IMR-90 (cell line): ENCODE data around the gene OPN4. TPM values are rescaled to one million over a fixed set of nuclear protein-coding genes. Genes with fewer than 3 reads are reported as not detected.

Experiments used
- ATAC-seq: fragments of 200-7000 bp; cut with Tn5 transposase; 2 replicates; pipeline ENCODE4 v1.9.1; 2020; ENCODE audit warnings: low read depth, mild to moderate bottlenecking, moderate library complexity
- BruUV-seq: library from RNA; stranded (reverse); fragments of 400-500 nt; replicated peaks from 2 replicates; lab custom pipeline; 2021; lab: Mats Ljungman, UMichigan
- CTCF ChIA-PET: fragments of 300-600 bp; formaldehyde crosslinking; extraction: SDS; loops from one replicate; lab custom pipeline; 2021; ENCODE audit warnings: antibody characterized with exemption; lab: Yijun Ruan, JAX
- POLR2A ChIA-PET: fragments of 300-600 bp; sonication (Branson Sonifier 250); formaldehyde crosslinking; loops from one replicate; lab custom pipeline; 2022; ENCODE audit warnings: antibody characterized with exemption; ENCODE audit not compliant: unreplicated experiment; lab: Charles Lee
- DNase-seq: peaks from one replicate; pipeline ENCODE4 v3.0.0; 2013
- H2AFZ ChIP-seq: replicated peaks from 2 replicates; pipeline ENCODE3; 2013; ENCODE audit warnings: low read length, mild to moderate bottlenecking; ENCODE audit not compliant: poor library complexity
- H2AK5ac ChIP-seq: 2 replicates; pipeline ENCODE4 v1.6.1; 2013; ENCODE audit warnings: low read depth, low read length, inconsistent platforms
- H2AK9ac ChIP-seq: replicated peaks from 2 replicates; pipeline ENCODE3; 2013; ENCODE audit warnings: mild to moderate bottlenecking, low read depth, low read length, moderate library complexity; ENCODE audit not compliant: poor library complexity
- H2BK120ac ChIP-seq: 2 replicates; pipeline ENCODE4 v1.6.1; 2013; ENCODE audit warnings: low read depth, low read length, inconsistent platforms
- H2BK15ac ChIP-seq: 3 replicates; pipeline ENCODE4 v1.6.1; 2013; ENCODE audit warnings: low read depth, low read length, inconsistent platforms
- H2BK20ac ChIP-seq: 2 replicates; pipeline ENCODE4 v1.6.1; 2013; ENCODE audit warnings: low read depth, mild to moderate bottlenecking, inconsistent platforms, low read length, moderate library complexity
- H2BK5ac ChIP-seq: 2 replicates; pipeline ENCODE4 v1.6.1; 2013; ENCODE audit warnings: mild to moderate bottlenecking, low read depth, low read length, inconsistent platforms; ENCODE audit not compliant: poor library complexity, severe bottlenecking
- H3K14ac ChIP-seq: replicated peaks from 2 replicates; pipeline ENCODE4 v1.6.1; 2013; ENCODE audit warnings: low read depth, low read length, inconsistent platforms
- H3K18ac ChIP-seq: 2 replicates; pipeline ENCODE4 v1.6.1; 2013; ENCODE audit warnings: low read depth, low read length, control low read depth
- H3K23ac ChIP-seq: 2 replicates; pipeline ENCODE4 v1.6.1; 2013; ENCODE audit warnings: low read depth, low read length, inconsistent platforms
- H3K27ac ChIP-seq: 2 replicates; pipeline ENCODE4 v1.5.1; 2013; ENCODE audit warnings: mild to moderate bottlenecking, control low read depth, low read length; ENCODE audit not compliant: insufficient read depth
- H3K27me3 ChIP-seq: 2 replicates; pipeline ENCODE4 v1.6.1; 2013; ENCODE audit warnings: low read length; ENCODE audit not compliant: control insufficient read depth, insufficient read depth
- H3K36me3 ChIP-seq: 2 replicates; pipeline ENCODE4 v1.6.1; 2013; ENCODE audit warnings: low read length, mixed read lengths; ENCODE audit not compliant: control insufficient read depth, insufficient read depth
- H3K4ac ChIP-seq: 2 replicates; pipeline ENCODE4 v1.6.1; 2013; ENCODE audit warnings: low read depth, low read length, inconsistent platforms
- H3K4me1 ChIP-seq: 2 replicates; pipeline ENCODE4 v1.6.1; 2013; ENCODE audit warnings: low read length, mixed read lengths; ENCODE audit not compliant: control insufficient read depth, insufficient read depth
- H3K4me2 ChIP-seq: 2 replicates; pipeline ENCODE4 v1.6.1; 2013; ENCODE audit warnings: low read depth, mild to moderate bottlenecking, control low read depth, low read length, moderate library complexity
- H3K4me3 ChIP-seq: 2 replicates; pipeline ENCODE4 v1.5.1; 2013; ENCODE audit warnings: low read depth, mild to moderate bottlenecking, control low read depth, low read length, moderate library complexity; ENCODE audit not compliant: insufficient read depth
- H3K56ac ChIP-seq: 2 replicates; pipeline ENCODE4 v1.6.1; 2013; ENCODE audit warnings: low read length, inconsistent platforms; ENCODE audit not compliant: insufficient read depth; ENCODE audit errors: extremely low read depth
- H3K79me1 ChIP-seq, 2 experiments: 2 replicates each; pipeline ENCODE4 v1.6.1; 2013; ENCODE audit warnings: low read length in 2 of 2, inconsistent platforms in 1 of 2, low read depth in 1 of 2
- H3K9ac ChIP-seq: 2 replicates; pipeline ENCODE4 v1.6.1; 2013; ENCODE audit warnings: low read depth, low read length, control low read depth
- H3K9me1 ChIP-seq: 2 replicates; pipeline ENCODE4 v1.6.1; 2013; ENCODE audit warnings: low read length, inconsistent platforms; ENCODE audit not compliant: insufficient read depth
- H3K9me3 ChIP-seq: 2 replicates; pipeline ENCODE4 v1.6.1; 2013; ENCODE audit warnings: low read length; ENCODE audit not compliant: control insufficient read depth, insufficient read depth
- H4K20me1 ChIP-seq: 2 replicates; pipeline ENCODE4 v1.6.1; 2013; ENCODE audit warnings: low read length, inconsistent platforms; ENCODE audit not compliant: insufficient read depth
- H4K5ac ChIP-seq: 2 replicates; pipeline ENCODE4 v1.6.1; 2013; ENCODE audit warnings: mild to moderate bottlenecking, low read depth, low read length, control low read depth
- H4K8ac ChIP-seq, 2 experiments: 2 replicates each; pipeline ENCODE4 v1.6.1; 2013; ENCODE audit warnings: low read depth in 2 of 2, low read length in 2 of 2, control low read depth in 1 of 2, inconsistent platforms in 1 of 2
- H4K91ac ChIP-seq: 2 replicates; pipeline ENCODE4 v1.6.1; 2013; ENCODE audit warnings: low read depth, low read length, inconsistent platforms; ENCODE audit not compliant: insufficient read depth
- FOS ChIP-seq: fragments of 150-350 bp; IDR thresholded peaks from 2 replicates; pipeline ENCODE4 v1.6.1; 2016; ENCODE audit warnings: low read depth, low read length
- MAZ ChIP-seq: IDR thresholded peaks from 2 replicates; pipeline ENCODE4 v1.6.1; 2012; ENCODE audit warnings: low read depth, mild to moderate bottlenecking, low read length, improper control_type of control experiment, moderate library complexity, borderline replicate concordance
- NFE2L2 ChIP-seq: fragments of 150-350 bp; IDR thresholded peaks from 2 replicates; pipeline ENCODE4 v1.6.1; 2016; ENCODE audit warnings: low read depth, mild to moderate bottlenecking, low read length
- POLR2A ChIP-seq: IDR thresholded peaks from 2 replicates; pipeline ENCODE4 v1.6.1; 2012; ENCODE audit warnings: mild to moderate bottlenecking, low read depth, low read length
- WGBS, 2 experiments: methylation state at CpG; one replicate each; pipeline versions ENCODE4 v1.1.5 to v1.1.7; 2013; ENCODE audit warnings: missing lambda C conversion rate in 2 of 2; ENCODE audit not compliant: insufficient read length in 1 of 2; ENCODE audit errors: extremely low coverage in 2 of 2; 5-methylcytosine and 5-hydroxymethylcytosine counted together
- dilution Hi-C: fragments of 300-500 bp; cut with HindIII; formaldehyde crosslinking; loops from one replicate; pipeline ENCODE4 v1.14.3; 2018; ENCODE audit warnings: low sequenced_read_pairs; ENCODE audit not compliant: unreplicated experiment
- in situ Hi-C: fragments of 300-500 bp; cut with MboI; formaldehyde crosslinking; loops from 3 replicates; pipeline ENCODE4 v1.14.3; 2019; ENCODE audit warnings: low sequenced_read_pairs, inconsistent platforms, mixed read lengths
- intact Hi-C: fragments of 100-400 bp; cut with micrococcal nuclease; formaldehyde crosslinking; loops from 2 replicates; pipeline ENCODE4 v1.10.0; 2022
- polyA plus RNA-seq, 3 experiments: library from polyadenylated mRNA; depleted of rRNA; stranded (reverse); fragments of >200 nt; gene quantifications; 2 replicates each; pipeline ENCODE4 v1.2.3, GENCODE V29; 2012; ENCODE audit warnings: low replicate concordance in 1 of 3
- total RNA-seq: library from RNA; depleted of rRNA; stranded (reverse); fragments of >200 nt; gene quantifications from 2 replicates; pipeline ENCODE4 v1.2.3, GENCODE V29; 2012

Gene OPN4
- total and polyA plus RNA-seq, 2 of the 4 experiments (the other 2 are of a cell fraction) = 0.03 TPM; not detected in 1

DNA sequence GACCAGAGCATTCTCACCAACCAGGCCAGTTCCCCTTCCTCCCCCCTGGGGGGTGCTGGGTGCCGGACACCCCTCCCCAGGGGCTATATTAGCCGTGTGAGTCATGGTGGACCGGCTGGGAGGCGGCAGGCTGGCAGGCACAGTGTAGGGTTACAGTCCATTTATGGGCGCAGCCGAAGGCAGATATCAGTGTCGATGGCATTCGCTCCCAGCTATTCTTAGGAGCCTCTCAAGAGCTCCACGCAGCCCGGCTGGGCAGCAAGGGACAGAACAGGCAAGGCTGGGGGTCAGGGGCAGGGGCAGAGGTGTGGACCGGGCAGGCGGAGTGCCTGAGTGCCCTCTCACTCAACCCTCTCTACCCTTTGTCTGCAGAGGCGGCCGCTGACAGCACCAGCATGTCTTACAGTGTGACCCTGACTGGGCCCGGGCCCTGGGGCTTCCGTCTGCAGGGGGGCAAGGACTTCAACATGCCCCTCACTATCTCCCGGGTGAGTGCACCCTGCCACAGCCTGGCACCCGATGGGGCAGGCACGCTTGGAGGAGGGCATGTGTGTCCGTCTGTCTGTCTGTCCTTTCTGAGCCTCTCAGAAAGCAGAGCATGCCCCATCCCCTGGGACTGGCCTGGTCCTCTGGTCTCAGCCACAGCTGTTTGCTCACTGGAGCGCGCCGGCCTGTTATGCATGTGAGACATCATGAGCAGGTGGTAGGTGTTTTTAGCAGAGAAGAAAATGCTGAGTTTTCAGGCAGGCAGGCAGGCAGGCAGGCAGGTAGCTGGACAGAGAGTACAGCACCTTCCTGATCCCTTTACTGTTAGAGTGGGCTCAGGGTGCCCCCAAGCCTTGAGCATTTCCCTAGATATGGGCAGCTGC, 14.2 kb downstream of the OPN4 start, which contains the start of gene LDB3:
Gene LDB3, plus strand, starts transcription at position 215 of the 869 bp plus-strand sequence. Its CDS starts 181 bp downstream, at position 396.
- CTCF ChIA-PET = interaction anchor here (1.0 kb wide), 1 partner anchor 16 kb away, joined by 3 read pairs; no protein-coding TSS in a partner anchor
- POLR2A ChIA-PET = no interaction called here
- Histone ChIP-seq H3K4me3 (peak within 1 kb of the TSS; percentile 19; the same call in 1 of the 2 replicates), H3K36me3 (no peaks in the 10 kb centered on the region), H3K56ac (peak within 1 kb of the TSS; percentile 51; the same call in 1 of the 2 replicates), H2AK9ac (peak within 1 kb of the TSS; percentile 99), H3K23ac (peak within 1 kb of the TSS; percentile 94), H3K9me1 (peaks cover 23% of the 10 kb centered on the region), H4K91ac (peak within 1 kb of the TSS; percentile 99), H3K4ac (peak within 1 kb of the TSS; percentile 98), H3K27me3 (no peaks in the 10 kb centered on the region), H3K4me2 (peak within 1 kb of the TSS; percentile 69), H2BK5ac (peak within 1 kb of the TSS; percentile 83), H2BK15ac (peak within 1 kb of the TSS; percentile 94; the same call in 2 of the 3 replicates), H3K18ac (peak within 1 kb of the TSS; percentile 89), H4K20me1 (no peaks in the 10 kb centered on the region), H3K9me3 (no peaks in the 10 kb centered on the region), H2BK120ac (peak within 1 kb of the TSS; percentile 98), H2AK5ac (peak within 1 kb of the TSS; percentile 99), H4K8ac (peak within 1 kb of the TSS; percentile 95 to 96), H2BK20ac (peak within 1 kb of the TSS; percentile 93), H3K14ac (peak within 1 kb of the TSS; percentile 96), H4K5ac (peak within 1 kb of the TSS; percentile 88), H2AFZ (peak within 1 kb of the TSS; percentile 92), H3K27ac (peak within 1 kb of the TSS; percentile 79), H3K79me1 (peaks cover 0 to 15% of the 10 kb centered on the region in 2 experiments; a peak in 2 of 4 replicates), H3K9ac (peak within 1 kb of the TSS; percentile 73), H3K4me1 (peaks cover 43% of the 10 kb centered on the region)
- DNase-seq (peak; percentile 73), ATAC-seq (peak; percentile 78)
- peak; percentile 75; the same call in 1 of the 2 replicates for TF ChIP-seq MAZ
- TF ChIP-seq POLR2A = peak; percentile 30; the same call in 1 of the 2 replicates
- TF ChIP-seq NFE2L2 = no peak
- peak; percentile 46; the same call in 1 of the 2 replicates for TF ChIP-seq FOS
- in situ Hi-C loops = no loop called here
- intact Hi-C loops = loop anchor here (1.0 kb wide), 1 partner anchor 33 kb away; no protein-coding TSS in a partner anchor
- WGBS, 2 experiments = 34% methylated on average over 6 of the region's 23 CpGs; no CpG with 5 or more reads in 1 of the 2 experiments
- dilution Hi-C loops = no loop called here
- BruUV-seq = no TSS peak
